ENCODE measurements around the gene SMG6.

SMG6 gene

GRCh38 chr17:2110436-2110835 is 193.1 kb downstream of the SMG6 start:
- DNase-seq (ENCODE audit: low read depth in 2 of 3, low spot score in 2 of 3), result no peak

- DNase-seq (ENCODE audit: low read depth in 2 of 3, low spot score in 2 of 3), result no peak
These were observed 195.4 kb downstream of the SMG6 start for GRCh38 chr17:2108170-2108569.

DNA sequence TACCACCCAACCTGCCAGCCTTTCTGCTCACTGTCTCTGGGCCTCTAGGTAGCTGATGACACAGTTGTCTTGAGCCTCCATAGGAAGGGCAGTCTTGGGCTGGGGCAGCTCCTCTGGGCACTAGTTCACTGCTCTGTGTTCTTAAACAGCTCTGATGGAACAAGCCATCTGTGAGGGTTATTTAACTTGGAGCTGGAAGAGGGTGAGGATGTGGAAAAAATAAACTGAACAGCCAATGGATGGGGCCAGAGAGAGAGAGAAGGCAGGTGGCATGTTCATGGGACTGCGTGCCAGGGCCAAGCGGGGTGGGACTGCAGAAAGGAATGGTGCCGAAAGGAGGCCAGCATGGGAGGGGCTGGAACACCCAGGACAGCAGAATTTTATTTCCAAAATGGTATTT is 196.1 kb downstream of the SMG6 start:
- DNase-seq (ENCODE audit: low read depth in 2 of 3, low spot score in 2 of 3), result no peak

DNA sequence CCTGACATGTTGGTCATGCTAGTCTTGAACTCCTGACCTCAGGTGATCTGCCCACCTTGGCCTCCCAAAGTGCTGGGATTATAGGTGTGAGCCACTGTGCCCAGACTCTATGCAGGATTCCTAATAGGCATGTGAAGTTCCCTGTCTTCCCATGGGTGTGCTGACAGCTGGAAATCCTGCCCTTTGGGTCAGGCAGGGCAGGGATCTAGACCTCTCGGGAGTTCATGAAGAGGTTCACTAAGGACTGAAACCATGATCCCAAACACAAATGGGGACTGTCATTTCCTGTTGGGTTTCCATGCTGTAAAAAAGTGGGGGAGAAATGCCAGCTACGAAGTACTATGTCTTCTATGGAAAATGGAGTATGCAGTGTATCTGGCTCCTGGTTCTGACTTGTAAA is 196.5 kb downstream of the SMG6 start:
- DNase-seq (ENCODE audit: low read depth in 2 of 3, low spot score in 2 of 3), result no peak

GRCh38 chr17:2106308-2106955 is 197.2 kb downstream of the SMG6 start:
- no peak for DNase-seq (ENCODE audit: low read depth in 2 of 3, low spot score in 2 of 3)

- no peak for DNase-seq (ENCODE audit: low read depth in 2 of 3, low spot score in 2 of 3)
These were observed 197.9 kb downstream of the SMG6 start for GRCh38 chr17:2105663-2106062.

- DNase-seq (ENCODE audit: low read depth in 2 of 3, low spot score in 2 of 3), result no peak
These were observed 200.4 kb downstream of the SMG6 start for GRCh38 chr17:2102931-2103809.

DNA sequence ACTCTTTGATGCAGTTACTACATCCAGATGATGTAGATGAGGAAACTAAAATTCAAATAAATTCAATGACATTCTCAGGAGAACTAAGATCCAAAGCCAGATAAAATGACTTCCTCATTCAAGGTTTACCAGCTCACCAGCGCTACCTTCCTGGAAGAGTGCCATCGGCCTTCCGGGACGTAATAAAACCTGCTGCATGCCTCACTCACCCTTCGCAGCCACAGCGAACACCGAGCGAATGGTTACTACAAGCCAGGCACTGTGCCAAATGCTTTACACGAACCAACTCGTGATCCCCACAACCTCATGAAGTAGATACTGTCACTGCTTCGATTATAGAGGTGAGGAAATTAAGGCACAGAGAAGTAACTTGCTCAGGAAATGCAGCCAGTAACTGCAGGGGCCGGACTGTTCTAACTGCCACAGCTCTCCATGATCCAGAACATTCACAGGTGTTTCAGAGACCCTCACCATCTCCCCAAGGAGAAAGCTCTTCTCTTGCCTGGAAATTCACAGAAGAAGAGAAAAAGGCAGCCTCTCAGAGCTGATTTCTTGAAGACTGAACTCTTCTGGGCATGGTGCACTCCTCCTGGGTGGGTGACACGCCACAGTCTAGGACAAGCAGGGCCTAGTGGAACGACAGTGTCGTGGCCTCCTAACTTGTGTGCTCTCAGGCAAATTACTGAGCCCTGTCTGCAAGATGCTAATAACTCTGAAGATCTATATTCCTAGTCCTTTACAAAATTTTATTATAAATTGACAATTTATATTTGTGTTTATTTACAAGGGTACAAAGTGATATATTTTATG is 201.9 kb downstream of the SMG6 start:
- peak in 1 of 3 experiments; percentile 25 for DNase-seq (ENCODE audit: low read depth in 2 of 3, low spot score in 2 of 3)

DNA sequence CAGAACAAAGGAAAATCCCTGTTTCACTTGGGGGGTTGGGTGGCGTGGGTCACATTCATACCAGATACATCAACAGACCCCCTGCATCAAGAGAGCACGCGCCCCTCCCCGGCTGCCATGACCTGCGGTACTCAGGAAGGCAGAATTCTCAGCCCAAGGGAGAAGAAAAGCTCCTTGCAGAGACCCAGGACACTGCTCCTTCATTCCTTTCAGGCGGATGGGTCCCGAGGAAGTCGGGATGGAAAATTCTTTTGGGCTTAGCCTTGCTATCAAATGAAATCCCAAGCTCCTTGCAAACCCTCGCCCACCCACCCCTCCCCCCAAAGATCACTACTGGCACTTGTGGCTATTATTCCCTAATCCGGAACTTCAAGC is 208.1 kb downstream of the SMG6 start:
- no peak for DNase-seq (ENCODE audit: low read depth in 2 of 3, low spot score in 2 of 3)

- no peak for DNase-seq (ENCODE audit: low read depth in 2 of 3, low spot score in 2 of 3)
These were observed 208.6 kb downstream of the SMG6 start for GRCh38 chr17:2094891-2095535.

DNA sequence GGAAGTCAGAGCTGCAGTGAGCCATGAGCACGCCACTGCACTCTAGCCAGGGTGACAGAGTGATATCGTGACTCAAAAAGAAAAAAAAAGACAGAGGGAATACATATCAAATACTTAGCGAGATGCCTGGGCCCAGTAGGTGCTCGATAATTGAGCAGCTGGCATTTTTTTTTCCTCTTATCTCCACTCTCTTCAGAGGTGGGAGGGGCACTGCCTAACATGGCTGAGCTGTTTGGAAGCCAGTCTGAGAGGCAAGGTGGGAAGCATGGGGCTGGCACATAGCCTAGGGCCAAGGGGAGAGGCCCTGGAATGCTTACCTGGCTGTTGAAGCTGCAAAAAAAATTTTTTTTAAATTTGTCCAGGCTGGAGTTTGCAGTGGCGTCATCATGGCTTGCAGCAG is 210.2 kb downstream of the SMG6 start:
- no peak for DNase-seq (ENCODE audit: low read depth in 2 of 3, low spot score in 2 of 3)

DNA sequence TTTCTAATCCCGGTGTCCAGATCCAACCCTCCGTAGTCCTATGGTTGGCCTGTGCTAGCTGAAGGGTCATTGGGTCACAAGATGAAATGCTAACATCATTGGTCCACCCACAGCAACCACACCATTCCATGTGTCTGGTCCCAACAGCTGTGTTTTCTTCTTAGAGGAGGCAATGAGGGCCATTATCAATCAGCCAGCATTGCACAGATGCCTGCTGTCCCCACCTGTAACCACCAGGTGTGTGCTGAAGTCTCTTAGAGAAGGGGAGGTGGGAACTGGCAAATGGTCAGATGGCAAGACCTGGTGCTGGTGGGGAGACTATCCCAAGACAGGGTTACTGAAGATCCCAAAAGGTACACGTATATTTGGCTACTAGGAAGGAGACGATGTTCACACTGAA is 211.3 kb downstream of the SMG6 start:
- DNase-seq (ENCODE audit: low read depth in 2 of 3, low spot score in 2 of 3), result no peak

DNA sequence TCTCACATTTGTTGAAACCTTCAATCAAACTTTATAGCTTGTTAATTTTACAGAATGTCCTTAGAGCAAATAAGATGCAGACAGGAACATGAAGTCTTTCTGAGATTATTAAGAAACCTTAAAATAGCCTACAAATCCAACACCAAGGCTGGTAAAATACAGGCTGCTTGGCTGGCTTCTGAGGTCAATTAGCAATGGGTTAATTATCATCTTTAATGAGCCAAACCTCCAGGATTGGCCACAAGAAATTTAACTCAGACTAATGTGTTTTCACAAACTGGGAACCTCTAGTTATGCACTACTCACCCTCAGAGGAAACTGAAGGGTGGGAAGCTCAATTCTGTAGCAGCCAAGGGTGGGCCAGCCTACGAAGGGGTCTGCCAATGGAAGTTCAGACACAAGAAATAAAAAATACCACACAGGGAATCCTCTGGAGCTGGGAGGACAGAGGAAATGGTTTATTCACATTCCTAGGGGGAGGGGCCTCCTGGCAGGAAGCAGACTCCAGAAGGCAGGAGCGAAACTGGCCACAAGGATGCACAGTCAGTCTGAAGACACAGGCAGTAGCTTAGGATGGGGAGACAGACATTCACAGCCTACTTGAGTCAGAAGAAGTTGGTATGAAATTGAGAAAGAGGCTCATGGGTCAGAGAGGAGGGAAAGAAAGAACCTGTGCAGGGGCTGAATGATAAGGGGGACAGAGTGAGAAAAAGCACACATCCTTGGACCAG is 212.6 kb downstream of the SMG6 start:
- DNase-seq (ENCODE audit: low read depth in 2 of 3, low spot score in 2 of 3), result no peak

- no peak for DNase-seq (ENCODE audit: low read depth in 2 of 3, low spot score in 2 of 3)
These were observed 213.4 kb downstream of the SMG6 start for GRCh38 chr17:2090210-2090641.

DNA sequence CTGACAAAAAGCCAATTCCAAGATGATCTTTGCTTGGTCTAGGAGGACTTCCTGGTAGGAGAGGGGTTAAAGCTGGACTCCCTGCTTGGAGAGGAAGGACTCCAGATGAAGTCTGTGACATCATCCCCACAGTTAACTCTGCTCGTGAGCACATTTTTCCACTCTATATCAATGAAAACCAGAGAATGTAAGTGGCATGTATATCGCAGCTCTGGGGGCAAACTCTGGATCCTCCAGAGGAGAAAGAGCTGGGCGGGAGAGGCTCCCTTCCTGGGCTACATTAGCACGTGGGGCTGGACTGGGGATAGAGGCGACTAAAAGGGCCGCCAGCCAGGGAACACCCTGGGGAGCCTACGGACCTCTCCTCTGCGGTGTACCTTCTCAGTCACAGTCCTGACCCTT is 214.6 kb downstream of the SMG6 start:
- no peak for DNase-seq (ENCODE audit: low read depth in 2 of 3, low spot score in 2 of 3)

- peak in 1 of 3 experiments; percentile 39 for DNase-seq (ENCODE audit: low read depth in 2 of 3, low spot score in 2 of 3)
These were observed 215.9 kb downstream of the SMG6 start for GRCh38 chr17:2087597-2088211.

GRCh38 chr17:2086306-2086705 is 217.3 kb downstream of the SMG6 start:
- no peak for DNase-seq (ENCODE audit: low read depth in 2 of 3, low spot score in 2 of 3)

- no peak for DNase-seq (ENCODE audit: low read depth in 2 of 3, low spot score in 2 of 3)
These were observed 218.0 kb downstream of the SMG6 start for GRCh38 chr17:2085648-2085949.

DNA sequence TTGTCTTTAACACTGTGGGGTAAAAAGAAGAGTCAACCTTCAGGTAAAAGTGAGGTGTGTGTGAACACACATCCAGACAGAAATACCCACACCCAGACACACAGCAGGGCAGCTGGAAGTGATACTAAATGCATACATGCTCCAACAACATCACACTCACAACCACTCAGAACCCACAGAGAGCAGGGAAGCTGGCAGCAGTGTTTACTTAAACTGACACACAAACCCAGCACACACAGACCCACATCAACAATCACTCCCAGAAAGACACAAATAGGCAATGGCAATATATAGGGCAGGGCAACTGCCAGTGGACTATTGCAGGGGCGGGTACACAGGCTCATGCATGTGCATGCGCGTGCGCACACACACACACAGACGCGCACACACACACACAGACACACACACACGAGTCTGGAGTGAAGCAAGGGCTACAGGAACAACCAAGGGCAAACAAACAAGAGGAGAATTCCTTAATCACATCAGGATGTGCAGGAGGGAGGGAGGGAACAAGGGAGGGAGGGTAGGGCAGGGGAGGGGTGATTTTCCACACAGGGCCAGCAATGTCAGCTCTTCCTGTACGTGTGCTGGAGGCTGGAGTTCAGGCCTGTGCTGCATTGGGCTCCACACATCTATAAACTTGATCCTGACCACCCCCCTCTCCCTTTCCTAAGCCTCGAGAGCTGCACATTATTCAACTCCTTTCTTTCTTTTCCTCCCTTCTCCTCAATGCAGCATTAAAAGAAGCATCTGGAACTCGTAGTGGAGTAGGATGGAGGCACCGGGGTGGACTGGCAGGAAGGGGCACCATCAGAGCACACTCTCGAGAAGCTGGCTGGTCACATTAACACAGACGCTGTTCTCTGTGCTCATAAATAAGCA is 218.6 kb downstream of the SMG6 start:
- DNase-seq (ENCODE audit: low read depth in 2 of 3, low spot score in 2 of 3), result no peak
